ENCODE measurements around the gene CATSPERB. TPM values are rescaled to one million over a fixed set of nuclear protein-coding genes. Genes with fewer than 3 reads are reported as not detected.
"Not testable (repeated sequence)": the region's sequence is repeated elsewhere in the genome, so short reads cannot be mapped to it uniquely, and the experiment has no call there.

The CATSPERB gene
- total RNA-seq (2014; rRNA removed; shearing (Covaris generic)) = not detected in 2 replicates

- in situ Hi-C loops (cut with HindIII; ENCODE audit: low sequenced_read_pairs) = no loop called here
- no peak for DNase-seq (ENCODE audit: low spot score)
Observed at GRCh38 chr14:91731986-91732385, at the start of gene CATSPERB. TSS of gene CATSPERB (minus strand) at chr14:91732086. CDS start at chr14:91729479, 2,607 bp downstream.

- in situ Hi-C loops (cut with HindIII; ENCODE audit: low sequenced_read_pairs) = no loop called here
Observed at GRCh38 chr14:91780452-91780851, 48.6 kb upstream of the CATSPERB start.

GRCh38 chr14:91778217-91778616, 46.3 kb upstream of the CATSPERB start:
- no peak for DNase-seq (ENCODE audit: low spot score)
- in situ Hi-C loops (cut with HindIII; ENCODE audit: low sequenced_read_pairs) = no loop called here

More at GRCh38 chr14:91780452-91780851, 48.6 kb upstream of the CATSPERB start:
- no peak for DNase-seq (ENCODE audit: low spot score)

- DNase-seq (ENCODE audit: low spot score) = no peak
- in situ Hi-C loops (cut with HindIII; ENCODE audit: low sequenced_read_pairs) = no loop called here
Observed at GRCh38 chr14:91774140-91775096, 42.5 kb upstream of the CATSPERB start.

GRCh38 chr14:91770185-91770584, 38.3 kb upstream of the CATSPERB start:
- no peak for DNase-seq (ENCODE audit: low spot score)
- in situ Hi-C loops (cut with HindIII; ENCODE audit: low sequenced_read_pairs) = no loop called here

GRCh38 chr14:91755570-91756295, 23.8 kb upstream of the CATSPERB start:
- DNase-seq (ENCODE audit: low spot score) = no peak
- in situ Hi-C loops (cut with HindIII; ENCODE audit: low sequenced_read_pairs) = no loop called here

- no peak for DNase-seq (ENCODE audit: low spot score)
- in situ Hi-C loops (cut with HindIII; ENCODE audit: low sequenced_read_pairs) = no loop called here
Observed at GRCh38 chr14:91754819-91755218, 22.9 kb upstream of the CATSPERB start.

- DNase-seq (ENCODE audit: low spot score) = no peak
- in situ Hi-C loops (cut with HindIII; ENCODE audit: low sequenced_read_pairs) = no loop called here
Observed at GRCh38 chr14:91754185-91754584, 22.3 kb upstream of the CATSPERB start.

- no peak for DNase-seq (ENCODE audit: low spot score)
- in situ Hi-C loops (cut with HindIII; ENCODE audit: low sequenced_read_pairs) = no loop called here
Observed at GRCh38 chr14:91753501-91754128, 21.7 kb upstream of the CATSPERB start.

- in situ Hi-C loops (cut with HindIII; ENCODE audit: low sequenced_read_pairs) = no loop called here
- no peak for DNase-seq (ENCODE audit: low spot score)
Observed at GRCh38 chr14:91752961-91753360, 21.1 kb upstream of the CATSPERB start.

GRCh38 chr14:91751719-91752118, 19.8 kb upstream of the CATSPERB start:
- in situ Hi-C loops (cut with HindIII; ENCODE audit: low sequenced_read_pairs) = no loop called here
- no peak for DNase-seq (ENCODE audit: low spot score)

- no peak for DNase-seq (ENCODE audit: low spot score)
- in situ Hi-C loops (cut with HindIII; ENCODE audit: low sequenced_read_pairs) = no loop called here
Observed at GRCh38 chr14:91750634-91751198, 18.8 kb upstream of the CATSPERB start.

GRCh38 chr14:91749868-91750267, 18.0 kb upstream of the CATSPERB start:
- in situ Hi-C loops (cut with HindIII; ENCODE audit: low sequenced_read_pairs) = no loop called here
- no peak for DNase-seq (ENCODE audit: low spot score)

- in situ Hi-C loops (cut with HindIII; ENCODE audit: low sequenced_read_pairs) = no loop called here
Observed at GRCh38 chr14:91748049-91748448, 16.2 kb upstream of the CATSPERB start.

GRCh38 chr14:91745344-91745743, 13.5 kb upstream of the CATSPERB start:
- in situ Hi-C loops (cut with HindIII; ENCODE audit: low sequenced_read_pairs) = no loop called here
- DNase-seq (ENCODE audit: low spot score) = no peak

More at GRCh38 chr14:91748049-91748448, 16.2 kb upstream of the CATSPERB start:
- no peak for DNase-seq (ENCODE audit: low spot score)

GRCh38 chr14:91744068-91744480, 12.2 kb upstream of the CATSPERB start:
- in situ Hi-C loops (cut with HindIII; ENCODE audit: low sequenced_read_pairs) = no loop called here
- DNase-seq (ENCODE audit: low spot score) = no peak

GRCh38 chr14:91743305-91743653, 11.4 kb upstream of the CATSPERB start:
- in situ Hi-C loops (cut with HindIII; ENCODE audit: low sequenced_read_pairs) = no loop called here
- no peak for DNase-seq (ENCODE audit: low spot score)

- in situ Hi-C loops (cut with HindIII; ENCODE audit: low sequenced_read_pairs) = no loop called here
- no peak for DNase-seq (ENCODE audit: low spot score)
Observed at GRCh38 chr14:91742621-91743304, 10.9 kb upstream of the CATSPERB start.

- DNase-seq (ENCODE audit: low spot score); in situ Hi-C loops (cut with HindIII; ENCODE audit: low sequenced_read_pairs): not testable (repeated sequence)
Observed at GRCh38 chr14:91739867-91740266, 8.0 kb upstream of the CATSPERB start.
